Mucosa of gallbladder (tissue), 1 donor: ENCODE data around the gene FUT8. TPM values are rescaled to one million over a fixed set of nuclear protein-coding genes. Genes with fewer than 3 reads are reported as not detected.
"Not testable (repeated sequence)": the region's sequence is repeated elsewhere in the genome, so short reads cannot be mapped to it uniquely, and the experiment has no call there.

Experiments
- DNase-seq: peaks from one replicate; pipeline ENCODE4 v3.0.0-alpha.2; 2020; ENCODE audit warnings: low spot score
- total RNA-seq: library from RNA; stranded (reverse); gene quantifications from one replicate; pipeline ENCODE4 v1.2.1, GENCODE V29; 2021
- donor health status: DM: no; HTN: no; CAD: no.

FUT8 gene
- total RNA-seq, 1 donor from 2014 or later, result 33.9 TPM

GRCh38 chr14:65618996-65619395 is 206.5 kb downstream of the FUT8 start:
- no peak for DNase-seq

- no peak for DNase-seq
Observed at GRCh38 chr14:65620195-65620594, 207.7 kb downstream of the FUT8 start.

GRCh38 chr14:65622703-65623102 is 210.2 kb downstream of the FUT8 start:
- no peak for DNase-seq

GRCh38 chr14:65623759-65624158 is 211.2 kb downstream of the FUT8 start:
- no peak for DNase-seq

GRCh38 chr14:65627315-65627714 is 214.8 kb downstream of the FUT8 start:
- no peak for DNase-seq

- no peak for DNase-seq
Observed at GRCh38 chr14:65628664-65629063, 216.1 kb downstream of the FUT8 start.

GRCh38 chr14:65631040-65631439 is 218.5 kb downstream of the FUT8 start:
- no peak for DNase-seq

- no peak for DNase-seq
Observed at GRCh38 chr14:65632487-65632886, 220.0 kb downstream of the FUT8 start.

- not testable (repeated sequence) for DNase-seq
Observed at GRCh38 chr14:65633666-65634065, 221.1 kb downstream of the FUT8 start.

GRCh38 chr14:65637780-65638179 is 225.2 kb downstream of the FUT8 start:
- no peak for DNase-seq

GRCh38 chr14:65639216-65639615 is 226.7 kb downstream of the FUT8 start:
- DNase-seq, result no peak

GRCh38 chr14:65650826-65651225 is 238.3 kb downstream of the FUT8 start:
- DNase-seq, result no peak

- no peak for DNase-seq
Observed at GRCh38 chr14:65656554-65656953, 244.0 kb downstream of the FUT8 start.

GRCh38 chr14:65658202-65658601 is 245.7 kb downstream of the FUT8 start:
- no peak for DNase-seq

GRCh38 chr14:65661865-65662264 is 249.3 kb downstream of the FUT8 start:
- DNase-seq, result no peak

GRCh38 chr14:65664436-65664835 is 251.9 kb downstream of the FUT8 start:
- DNase-seq, result no peak

- DNase-seq, result no peak
Observed at GRCh38 chr14:65676361-65677014, 264.0 kb downstream of the FUT8 start.

- DNase-seq, result no peak
Observed at GRCh38 chr14:65685572-65685971, 273.0 kb downstream of the FUT8 start.

- DNase-seq, result no peak
Observed at GRCh38 chr14:65686761-65687160, 274.2 kb downstream of the FUT8 start.

- no peak for DNase-seq
Observed at GRCh38 chr14:65689070-65689469, 276.5 kb downstream of the FUT8 start.

GRCh38 chr14:65692566-65692965 is 280.0 kb downstream of the FUT8 start:
- DNase-seq, result not testable (repeated sequence)

GRCh38 chr14:65696801-65697200 is 284.3 kb downstream of the FUT8 start:
- no peak for DNase-seq

GRCh38 chr14:65703521-65703920 is 291.0 kb downstream of the FUT8 start:
- DNase-seq, result no peak

- DNase-seq, result no peak
Observed at GRCh38 chr14:65703996-65704395, 291.5 kb downstream of the FUT8 start.
